NOMO-1 treated with DMSO at 0.1 percent for 48 hours (cell line): ENCODE results near the gene SP110.
"Not testable (repeated sequence)": the region's sequence is repeated elsewhere in the genome, so short reads cannot be mapped to it uniquely, and the experiment has no call there.

Experiments used
- DNase-seq: peaks from one replicate; lab custom pipeline; 2025; ENCODE audit not compliant: unreplicated experiment; lab: John Stamatoyannopoulos, UW

Gene SP110

DNA sequence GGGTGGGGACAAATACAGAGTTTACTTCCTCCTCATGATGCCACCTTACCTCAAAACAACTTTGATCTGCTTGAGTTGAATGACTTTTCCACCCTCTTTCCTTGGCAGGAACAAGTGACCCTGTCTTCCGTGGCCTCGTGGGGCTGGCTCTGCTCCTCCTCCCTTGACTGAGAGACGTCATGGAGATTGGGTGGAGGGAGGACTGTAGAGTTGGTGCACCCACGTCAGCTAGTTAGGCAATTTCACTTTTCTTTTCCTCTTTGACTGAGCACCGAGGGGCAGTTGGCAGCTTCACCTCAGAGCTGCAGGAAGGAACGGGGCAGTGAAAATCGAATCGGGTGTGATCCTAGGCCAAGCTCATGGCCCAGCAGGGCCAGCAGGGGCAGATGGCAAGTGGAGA, 5.7 kb upstream of the SP110 start, which contains the start of gene SP140:
TSS of gene SP140 (plus strand) at position 251 of the 400 bp plus-strand sequence. CDS start at position 360, 109 bp downstream.
- peak; percentile 76 for DNase-seq

DNA sequence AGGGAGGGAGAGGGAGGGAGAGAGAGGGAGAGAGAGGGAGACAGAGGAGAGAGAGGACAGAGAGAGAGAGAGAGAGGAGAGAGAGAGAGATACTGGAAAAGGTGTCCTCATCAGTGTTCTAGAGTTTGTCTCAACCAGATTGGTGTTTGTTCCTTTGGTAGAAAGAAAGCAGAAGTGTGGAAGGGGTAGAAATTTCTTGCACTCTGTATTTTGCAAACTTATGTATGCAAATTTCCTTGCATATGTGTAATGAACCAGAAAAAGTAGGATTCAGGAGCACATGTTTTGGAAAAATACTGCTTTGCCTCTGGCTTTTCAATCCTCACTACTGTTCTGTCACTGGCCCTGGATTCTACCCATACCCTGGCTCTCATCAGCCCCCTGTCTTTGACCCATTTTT, 4.7 kb upstream of the SP110 start:
- peak; percentile 25 for DNase-seq

DNA sequence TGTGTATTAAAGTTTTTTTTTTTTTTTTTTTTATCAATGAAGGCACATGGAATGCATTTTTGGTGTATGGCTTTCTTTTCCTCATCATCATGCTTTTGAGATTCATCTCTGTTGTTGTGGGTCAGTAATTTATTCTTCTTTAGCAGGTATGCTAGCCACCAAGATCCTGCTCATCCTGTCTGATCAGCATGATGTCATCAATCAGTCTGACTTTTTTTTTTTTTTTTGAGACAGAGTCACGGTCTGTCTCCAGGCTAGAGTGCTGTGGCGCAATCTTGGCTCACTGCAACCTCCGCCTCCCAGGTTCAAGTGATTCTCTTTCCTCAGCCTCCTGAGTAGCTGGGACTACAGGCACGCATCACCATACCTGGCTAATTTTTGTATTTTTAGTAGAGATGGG, 3.0 kb upstream of the SP110 start:
- not testable (repeated sequence) for DNase-seq

DNA sequence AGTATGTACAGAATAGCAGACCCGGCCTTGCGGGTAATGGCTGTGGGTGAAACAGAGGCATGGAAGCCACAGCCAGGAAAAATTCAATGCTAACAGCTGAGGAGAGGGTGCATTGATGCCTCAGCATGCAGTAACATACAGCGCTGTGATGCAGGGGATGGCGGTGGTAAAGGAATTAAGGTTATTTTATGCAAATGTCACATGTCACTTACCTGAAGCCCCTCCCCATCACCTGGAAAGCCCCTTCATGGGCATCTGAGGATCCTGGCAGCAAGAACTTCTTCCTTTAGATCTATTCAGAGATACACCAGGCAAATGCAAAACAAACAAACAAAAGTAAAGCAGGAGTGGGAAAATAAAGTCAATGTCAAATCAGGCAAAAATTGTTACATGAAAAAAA, 1.7 kb upstream of the SP110 start:
- DNase-seq, result no peak

DNA sequence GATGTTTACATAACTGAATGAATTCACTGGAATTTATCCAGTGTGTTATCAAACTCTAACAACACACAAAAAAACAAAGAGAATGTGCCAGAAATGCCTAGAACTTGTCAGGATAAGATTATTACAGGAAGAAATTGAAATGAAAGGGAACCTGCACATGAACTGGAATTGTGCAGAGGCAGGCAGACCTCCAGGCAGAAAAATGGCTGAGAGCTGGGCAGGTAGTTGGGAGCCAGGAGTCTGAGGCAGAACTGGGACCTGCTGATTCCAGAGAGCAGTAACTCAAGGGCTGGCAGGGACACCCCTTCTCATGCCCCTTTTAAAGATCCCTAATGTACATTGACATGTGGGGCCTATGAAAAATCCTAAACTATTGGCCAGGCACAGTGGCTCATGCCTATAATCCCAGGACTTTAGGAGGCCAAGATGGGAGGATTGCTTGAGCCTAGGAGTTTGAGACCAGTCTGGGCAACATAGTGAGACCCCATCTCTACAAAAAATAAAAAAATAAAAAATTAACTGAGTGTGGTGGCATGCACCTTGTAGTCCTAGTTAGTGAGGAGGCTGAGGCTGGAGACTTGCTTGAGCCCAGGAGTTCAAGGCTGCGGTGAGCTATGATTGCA, 674 bp upstream of the SP110 start:
- no peak for DNase-seq

DNA sequence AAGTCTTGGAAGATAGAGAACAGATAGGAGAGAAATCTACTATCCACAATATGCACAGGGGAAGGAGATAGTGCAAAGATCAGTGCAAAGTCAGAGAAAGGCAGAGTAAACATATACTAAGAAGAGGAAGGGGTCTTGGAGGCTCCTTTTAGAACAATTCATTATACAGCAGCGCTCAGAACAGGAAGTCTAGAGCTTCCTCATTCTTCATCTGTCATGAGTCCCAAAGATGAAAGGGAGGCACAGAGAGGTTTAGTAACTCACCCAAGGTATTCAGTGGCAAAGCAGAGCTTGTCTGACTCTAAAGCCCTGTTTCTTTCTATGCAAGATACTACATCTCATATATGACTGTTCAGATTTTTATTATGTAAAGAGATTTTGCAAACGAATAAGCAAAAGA, 1.4 kb downstream of the SP110 start:
- DNase-seq, result peak; percentile 83

DNA sequence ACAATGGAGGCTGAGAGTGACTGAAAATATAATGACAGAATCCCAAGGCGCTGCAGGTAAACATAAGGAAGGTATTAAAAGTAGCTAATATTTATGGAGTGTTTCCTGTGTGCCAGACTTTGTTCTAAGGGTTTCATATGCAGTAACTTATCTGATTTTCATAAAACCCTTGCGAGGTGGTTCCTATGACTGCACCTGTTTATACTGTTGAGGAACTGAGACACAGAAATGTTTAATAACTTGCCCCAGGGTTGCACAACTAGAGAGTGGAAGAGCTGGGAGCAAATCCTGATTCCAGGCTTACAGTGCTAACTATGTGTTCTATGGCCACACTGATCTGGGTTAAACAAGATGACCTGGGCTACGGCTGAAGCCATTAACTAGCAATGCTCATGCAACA, 2.4 kb downstream of the SP110 start:
- no peak for DNase-seq

DNA sequence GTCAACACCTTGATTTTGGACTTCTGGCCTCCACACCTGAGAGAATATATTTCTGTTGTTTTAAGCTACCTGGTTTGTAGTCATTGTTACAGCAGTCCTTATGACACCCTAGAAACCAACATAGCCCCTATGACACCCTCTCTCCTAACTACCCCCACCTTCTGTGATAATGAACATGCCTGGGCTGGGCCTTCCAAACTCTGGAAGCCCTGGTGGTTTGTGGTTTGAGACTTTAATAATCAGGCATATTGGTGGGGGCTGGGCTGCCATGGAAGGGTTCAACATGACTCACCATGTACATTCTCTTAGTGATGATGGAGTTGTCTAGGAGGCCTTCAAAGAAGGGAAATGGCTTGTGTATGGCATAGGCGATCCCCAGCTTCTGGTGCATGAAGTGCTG, 3.3 kb downstream of the SP110 start:
- DNase-seq, result no peak

DNA sequence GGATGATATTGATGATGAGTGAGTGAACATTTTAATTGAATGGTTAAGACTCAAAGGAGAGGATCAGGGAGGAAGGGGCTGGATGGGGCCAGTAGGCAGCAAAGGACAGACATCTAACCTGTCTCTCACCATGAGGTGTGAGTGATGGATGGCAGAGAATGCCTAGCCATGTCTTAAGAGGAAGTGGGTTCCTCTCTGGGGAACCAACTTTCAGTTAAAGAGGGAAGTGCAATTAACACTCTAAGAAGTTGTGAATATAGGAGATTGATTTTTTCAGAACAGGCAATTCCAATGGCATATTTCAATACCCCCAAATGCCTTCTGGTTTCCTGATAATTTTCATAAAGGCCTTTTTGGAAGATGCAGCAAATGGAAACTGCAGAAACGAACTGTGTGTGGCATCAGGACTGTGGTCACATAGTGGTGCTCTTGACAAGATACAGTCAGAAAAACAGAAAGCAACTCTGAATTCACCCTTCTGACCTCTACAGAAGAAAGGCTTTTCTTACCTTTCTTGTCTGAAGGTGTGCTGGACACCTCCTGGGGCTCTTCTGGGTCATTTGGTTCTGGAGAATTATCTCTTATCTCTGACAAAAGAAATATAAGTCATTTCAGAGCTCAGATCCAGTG, 10.2 kb downstream of the SP110 start:
- peak; percentile 76 for DNase-seq

DNA sequence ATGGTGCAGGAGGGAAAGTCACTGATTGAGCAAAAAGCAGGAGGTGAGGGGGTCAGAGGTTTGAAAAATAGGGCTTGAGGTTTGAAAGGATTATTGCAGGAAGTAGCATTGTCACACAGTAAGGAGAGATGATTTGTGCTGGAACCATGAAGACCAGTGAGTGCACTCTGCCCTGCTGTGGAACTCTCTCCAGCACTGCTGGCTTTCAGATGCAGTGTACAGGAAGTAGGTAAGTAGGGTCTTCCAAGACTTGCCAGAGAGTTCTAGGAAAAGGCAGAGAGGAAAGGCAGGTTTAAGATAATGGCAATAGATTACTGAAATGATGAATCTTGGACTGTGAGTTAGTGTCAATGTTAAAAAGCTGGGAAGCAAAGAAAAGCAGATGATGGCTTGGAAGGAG, 11.2 kb downstream of the SP110 start:
- no peak for DNase-seq

DNA sequence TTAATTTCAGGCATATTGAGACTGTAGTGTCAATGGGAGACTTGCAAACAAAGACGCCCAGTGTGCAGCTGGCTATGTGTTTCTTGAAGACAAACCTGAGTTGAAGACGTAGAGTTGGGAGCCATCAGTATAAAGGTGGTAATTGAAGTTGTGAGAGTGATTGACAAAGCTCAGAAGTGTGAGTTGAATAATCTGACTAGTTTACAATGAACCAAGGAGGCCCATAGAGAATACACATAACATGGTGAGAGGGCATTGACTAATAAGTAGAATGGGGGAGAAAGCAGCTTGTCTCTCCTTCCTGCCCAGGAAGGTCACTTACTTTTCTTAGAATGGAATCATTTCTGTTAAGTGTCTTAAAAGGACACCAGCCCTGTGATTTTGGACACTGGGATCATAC, 14.1 kb downstream of the SP110 start:
- no peak for DNase-seq

DNA sequence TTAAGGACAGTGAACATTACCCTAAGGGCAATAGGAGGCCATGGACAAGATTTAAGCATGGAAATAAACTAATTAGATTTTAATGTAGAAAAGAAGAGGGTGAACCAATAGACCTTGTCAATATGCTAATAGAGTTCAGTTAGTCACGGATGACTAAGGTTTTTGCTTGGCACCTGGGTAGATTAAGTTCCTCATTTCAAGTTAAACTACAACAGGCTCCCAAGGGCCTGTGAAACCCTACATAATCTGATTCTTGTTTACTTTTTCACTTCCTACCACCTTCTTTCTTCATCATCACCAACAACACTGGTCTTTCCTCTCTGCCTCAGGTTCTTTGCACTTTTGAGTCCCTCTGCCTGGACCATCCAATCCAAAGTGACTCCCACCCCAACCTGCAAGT, 14.8 kb downstream of the SP110 start:
- peak; percentile 59 for DNase-seq

DNA sequence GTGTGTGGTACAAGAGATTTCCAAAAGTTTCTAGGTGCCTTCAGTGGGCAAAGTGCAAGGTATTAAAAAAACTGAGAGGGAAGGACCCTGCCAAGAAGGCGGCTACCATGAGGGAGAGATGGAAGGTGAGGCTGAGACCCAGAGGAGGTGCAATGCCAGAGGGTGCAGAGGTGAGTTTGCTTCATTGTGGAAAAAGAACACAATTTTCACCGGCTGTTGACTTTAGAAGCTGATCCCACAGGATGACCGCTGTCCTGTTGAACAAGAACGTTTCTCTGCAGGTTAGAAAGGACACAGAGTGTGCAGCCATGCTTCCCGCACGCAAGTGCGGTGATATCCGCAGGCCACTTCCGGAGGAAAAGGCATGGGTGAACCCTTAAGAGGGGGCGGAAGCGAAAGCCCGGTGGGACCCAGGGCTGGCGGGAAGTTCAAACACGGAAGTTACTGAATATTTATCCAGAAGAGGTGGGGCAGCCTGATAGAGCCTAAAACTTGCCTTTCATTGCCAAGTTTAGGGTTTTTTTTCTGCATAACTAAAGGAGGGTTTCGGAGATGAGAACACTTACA, 16.6 kb downstream of the SP110 start:
- no peak for DNase-seq

DNA sequence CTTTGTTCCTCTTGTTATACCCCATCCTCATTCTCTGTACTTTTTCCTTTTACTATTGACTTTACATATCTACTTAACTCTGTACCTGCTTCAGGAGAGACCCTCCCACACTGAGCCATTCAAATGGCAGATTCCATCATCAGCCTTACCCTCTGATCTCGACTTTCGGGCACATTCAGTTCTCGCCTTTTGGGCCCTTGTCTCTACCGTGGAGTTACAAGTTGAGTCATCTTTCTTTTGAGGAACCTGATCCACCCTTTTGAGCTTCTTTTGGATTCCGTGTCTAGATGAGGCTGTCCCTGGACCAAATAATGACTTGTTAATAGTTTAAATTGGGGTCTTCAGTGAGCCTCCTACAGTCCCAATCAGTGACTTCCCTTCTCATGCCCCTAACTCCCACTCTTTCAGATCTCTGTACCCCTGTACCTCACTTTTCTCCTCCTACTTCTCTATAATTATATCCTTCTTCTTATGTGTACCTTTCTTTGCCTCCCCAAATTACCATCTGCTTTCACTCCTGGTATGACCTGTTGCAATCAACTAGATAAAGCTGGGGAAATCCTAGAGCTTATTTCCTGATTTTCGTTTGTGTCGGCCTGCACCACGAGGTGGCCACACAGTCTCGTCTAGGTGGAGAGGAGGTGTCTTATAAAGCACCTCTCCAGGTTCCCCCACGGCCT, 17.2 kb downstream of the SP110 start:
- peak; percentile 48 for DNase-seq

DNA sequence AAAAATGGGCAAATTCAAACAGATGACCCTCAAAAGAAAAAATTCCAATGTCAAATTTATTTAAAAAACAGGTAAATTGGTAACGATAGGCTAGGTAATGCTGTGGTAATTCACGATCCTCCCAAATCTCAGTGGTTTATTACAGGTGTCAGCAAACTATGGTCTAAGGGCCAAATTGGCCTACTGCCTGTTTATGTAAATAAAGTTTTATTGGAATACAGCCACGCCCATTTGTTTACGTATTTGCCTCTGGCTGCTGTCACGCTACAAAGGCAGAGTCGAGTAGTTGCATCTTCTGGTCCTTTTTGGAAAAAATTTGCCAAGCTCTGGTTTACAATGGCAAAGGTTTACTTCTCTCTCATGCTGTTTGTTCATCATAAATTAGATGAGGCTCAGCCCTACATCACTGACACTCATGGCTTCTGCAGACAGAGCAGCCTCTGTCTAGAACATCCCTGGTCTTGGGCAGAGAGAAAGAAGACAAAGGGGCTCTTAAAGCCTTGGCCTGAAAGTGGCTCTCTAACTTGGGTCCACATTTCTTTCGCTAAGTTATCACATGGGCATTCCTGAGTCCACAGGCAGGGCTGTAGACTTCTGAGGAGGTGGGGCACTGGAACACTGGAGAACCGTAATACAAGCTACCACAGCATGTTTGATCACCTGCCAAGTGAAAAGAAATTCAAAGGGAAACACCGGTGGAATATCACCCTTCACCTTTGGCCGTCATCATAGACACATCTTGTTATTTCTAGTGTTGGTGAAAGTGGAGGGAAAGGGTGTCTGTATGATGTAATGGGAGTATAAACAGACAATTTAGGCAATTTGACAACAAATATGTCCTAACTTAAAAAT, 34.8 kb downstream of the SP110 start:
- no peak for DNase-seq

DNA sequence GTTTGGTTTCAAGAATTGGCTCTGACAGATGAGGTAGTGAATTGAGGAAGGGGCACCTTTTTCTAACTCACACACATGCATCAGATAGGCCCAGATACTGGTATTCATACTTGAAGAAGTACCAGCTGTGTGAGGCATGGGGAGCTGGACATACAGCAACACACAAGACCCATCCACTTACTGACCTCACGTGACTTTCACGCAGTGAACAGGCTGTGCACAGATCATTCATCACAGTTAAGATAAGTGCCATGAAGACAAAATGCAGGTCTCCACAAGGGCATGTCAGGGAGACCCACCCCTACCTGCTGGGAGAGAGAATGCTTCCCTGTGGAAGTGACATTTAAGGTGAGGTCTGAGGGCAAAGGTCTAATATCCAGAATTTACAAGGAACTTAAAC, 38.6 kb downstream of the SP110 start:
- no peak for DNase-seq

DNA sequence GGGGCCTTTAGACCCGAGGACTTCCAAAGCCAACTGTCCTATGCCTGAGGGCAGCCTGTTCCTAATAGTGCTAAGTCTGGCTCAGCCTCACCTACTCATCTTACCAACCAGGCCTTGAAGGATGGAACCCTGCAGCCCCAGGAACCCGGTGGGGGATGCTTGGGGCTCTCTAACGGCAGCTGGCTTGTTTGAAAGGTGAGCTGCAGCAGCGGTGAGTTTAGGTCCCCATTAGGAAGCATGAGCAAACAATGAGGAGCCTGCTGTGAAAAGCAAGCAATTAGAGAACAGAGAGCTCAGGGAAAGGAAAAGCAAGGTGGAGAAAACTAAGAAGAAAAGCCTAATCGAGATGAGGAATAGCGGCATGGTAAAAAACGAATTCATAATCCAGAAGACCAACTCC, 39.9 kb downstream of the SP110 start:
- no peak for DNase-seq

DNA sequence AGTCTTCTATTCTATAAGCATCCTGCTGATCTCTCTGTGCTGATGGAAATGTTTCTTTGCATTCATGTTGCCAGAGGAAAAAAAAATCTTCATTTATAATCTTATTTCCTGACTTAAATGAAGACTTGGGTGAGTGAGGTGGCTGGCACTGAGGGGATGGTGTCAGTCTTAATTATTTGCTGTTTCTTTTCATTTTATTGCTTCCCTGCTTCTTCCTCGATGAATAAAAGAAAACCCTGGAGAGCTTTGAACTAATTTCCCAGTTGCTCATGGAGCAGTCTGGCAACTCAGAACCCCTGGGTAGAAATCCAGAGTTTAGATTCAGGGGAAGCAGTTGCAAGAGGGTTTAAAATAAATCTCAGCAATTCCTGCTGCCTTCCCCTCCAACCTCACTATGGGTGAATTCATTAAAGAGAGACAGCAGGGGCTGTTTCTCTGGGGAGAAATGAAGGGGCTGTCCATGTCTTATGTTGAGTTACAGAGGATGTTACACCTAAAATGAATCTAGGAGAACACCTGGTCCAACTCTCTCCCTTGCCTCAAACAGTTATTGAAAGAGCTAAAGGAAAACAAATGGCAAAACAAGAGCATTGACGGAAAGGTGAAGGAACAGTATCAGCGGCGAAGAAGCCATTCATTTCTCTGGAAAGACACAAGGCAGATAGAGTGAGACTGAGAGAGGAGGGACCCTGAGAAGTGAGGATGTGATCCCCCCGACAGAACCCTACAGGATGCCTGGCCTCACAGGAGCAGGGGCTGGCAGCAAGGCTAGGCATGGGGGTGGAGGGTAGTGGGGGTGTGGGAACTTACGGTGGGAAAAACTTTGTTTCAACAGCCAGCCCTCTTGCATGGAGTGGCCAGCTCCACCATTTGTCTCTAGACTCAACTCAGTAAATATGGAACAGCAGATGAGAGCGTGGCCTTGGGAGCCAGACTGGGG, 41.0 kb downstream of the SP110 start:
- no peak for DNase-seq

DNA sequence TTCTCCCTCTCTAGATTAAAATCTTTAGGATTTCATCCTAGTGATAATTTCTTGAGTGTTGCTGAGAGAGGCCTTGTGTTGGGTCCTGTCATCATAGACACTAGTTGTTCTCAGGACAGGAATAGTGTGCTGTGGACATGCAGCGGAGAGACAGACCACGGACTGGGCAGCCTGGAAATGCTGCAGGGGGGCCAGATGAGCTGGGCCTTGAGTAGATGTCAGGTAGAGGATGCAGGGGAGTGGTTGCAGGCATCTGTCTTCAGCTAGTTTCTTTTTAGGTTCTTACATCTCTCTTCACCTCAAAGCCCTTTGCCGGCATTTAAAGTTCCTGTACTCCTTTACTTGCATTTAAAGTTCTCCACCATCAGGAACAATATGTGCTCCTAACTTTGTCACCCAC, 42.8 kb downstream of the SP110 start:
- no peak for DNase-seq

DNA sequence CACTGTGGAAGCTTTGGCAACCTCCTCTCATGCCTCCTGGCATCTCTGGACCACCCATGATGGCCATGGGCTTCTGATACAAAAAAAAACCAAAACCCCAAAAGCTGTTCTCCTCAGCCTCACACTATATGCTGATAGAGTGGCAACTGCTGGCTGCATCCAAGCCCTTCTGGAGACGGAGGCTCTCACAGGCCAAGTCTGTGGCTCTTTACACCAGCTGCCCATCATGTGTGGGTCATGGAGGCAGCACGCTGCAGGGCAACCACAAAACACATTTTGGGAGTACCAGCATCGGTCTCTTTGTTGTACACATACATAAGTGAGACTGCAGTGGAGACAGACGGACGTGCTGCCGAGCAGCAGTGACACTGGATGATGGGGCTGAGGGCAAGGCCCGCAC, 45.3 kb downstream of the SP110 start:
- DNase-seq, result no peak
